ENCODE results near the gene ATP6AP2.

ATP6AP2 gene

GRCh38 chrX:40580537-40581335, at the start of gene ATP6AP2:
Gene ATP6AP2 (plus strand): TSS chrX:40580970. CDS start chrX:40581066, 96 bp downstream.
- DNase-seq (ENCODE audit: low spot score) = peak; percentile 89

GRCh38 chrX:40531056-40531826, 49.5 kb upstream of the ATP6AP2 start:
- no peak for DNase-seq (ENCODE audit: low spot score)
- TF ChIP-seq CTCF (IDR thresholded peaks at IDR 0.05; ENCODE audit: extremely low read depth, missing control alignments) = no peak

More at GRCh38 chrX:40580537-40581335, at the start of gene ATP6AP2:
- TF ChIP-seq CTCF (IDR thresholded peaks at IDR 0.05; ENCODE audit: extremely low read depth, missing control alignments) = no peak

GRCh38 chrX:40537310-40537709, 43.5 kb upstream of the ATP6AP2 start:
- no peak for DNase-seq (ENCODE audit: low spot score)
- no peak for TF ChIP-seq CTCF (IDR thresholded peaks at IDR 0.05; ENCODE audit: extremely low read depth, missing control alignments)

- no peak for DNase-seq (ENCODE audit: low spot score)
- no peak for TF ChIP-seq CTCF (IDR thresholded peaks at IDR 0.05; ENCODE audit: extremely low read depth, missing control alignments)
Measured at GRCh38 chrX:40538406-40538805, 42.4 kb upstream of the ATP6AP2 start.

GRCh38 chrX:40539214-40540142, 41.3 kb upstream of the ATP6AP2 start:
- DNase-seq (ENCODE audit: low spot score) = peak; percentile 50

GRCh38 chrX:40542208-40542607, 38.6 kb upstream of the ATP6AP2 start:
- no peak for TF ChIP-seq CTCF (IDR thresholded peaks at IDR 0.05; ENCODE audit: extremely low read depth, missing control alignments)
- no peak for DNase-seq (ENCODE audit: low spot score)

More at GRCh38 chrX:40539214-40540142, 41.3 kb upstream of the ATP6AP2 start:
- TF ChIP-seq CTCF (IDR thresholded peaks at IDR 0.05; ENCODE audit: extremely low read depth, missing control alignments) = no peak
